Measurements from ENCODE around the gene ITGA7.

ITGA7 gene

DNA sequence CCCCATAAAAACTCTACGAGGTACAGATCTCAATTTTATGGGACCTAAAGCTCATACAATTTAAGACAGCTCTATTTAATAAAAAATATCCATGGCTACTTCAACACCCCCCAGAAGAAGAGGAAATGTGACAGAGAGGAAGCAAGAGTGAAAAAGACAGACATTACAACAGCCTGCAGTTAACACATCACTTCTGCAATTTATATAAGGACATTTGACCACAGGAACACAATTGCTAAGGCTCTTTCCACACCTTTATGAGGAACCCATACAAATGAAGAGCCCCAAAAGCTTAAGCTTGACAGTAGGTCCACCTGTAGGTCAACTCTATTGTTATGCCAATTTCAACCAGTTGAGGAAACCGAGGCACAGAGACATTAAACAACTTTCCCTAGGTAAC, 65.4 kb downstream of the ITGA7 start:
- peaks cover 3% of the 10 kb centered on the region; the same call in 1 of the 2 replicates for H3K4me1 ChIP-seq (ENCODE audit: insufficient read depth, low read length)
- no peak overlapping the region for H3K9ac ChIP-seq (ENCODE audit: low read depth, low read length)
- no peak overlapping the region for H3K4me3 ChIP-seq (ENCODE audit: low read length)
- no peak overlapping the region for H3K27ac ChIP-seq (ENCODE audit: low read length)
- H3K9me3 ChIP-seq (ENCODE audit: insufficient read depth, low read depth, low read length) = no peaks in the 10 kb centered on the region
- H3K36me3 ChIP-seq (ENCODE audit: insufficient read depth, low read depth, low read length) = no peaks in the 10 kb centered on the region
- no peaks in the 10 kb centered on the region; the same call in 1 of the 2 replicates for H3K27me3 ChIP-seq (ENCODE audit: insufficient read depth, low read length)

DNA sequence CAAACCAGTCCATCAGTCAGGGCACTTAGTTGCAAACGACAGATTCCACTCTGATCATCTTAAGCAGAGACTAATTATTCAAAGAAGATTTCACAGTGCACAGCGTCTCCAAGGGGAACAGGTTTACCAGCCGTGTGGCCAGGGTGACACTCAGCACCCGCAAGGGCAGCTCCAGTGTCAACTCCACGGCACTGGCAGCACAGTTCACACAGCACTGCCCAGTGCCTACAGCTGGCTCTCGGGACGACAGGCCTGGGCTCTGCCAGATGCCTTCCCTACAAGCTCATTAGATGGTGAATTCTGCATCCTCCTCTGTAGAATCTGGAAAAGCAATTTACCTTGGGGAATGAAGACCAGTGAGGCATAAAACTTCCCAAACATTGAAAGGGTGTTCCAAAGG, 66.1 kb downstream of the ITGA7 start:
- Histone ChIP-seq H3K27me3 (ENCODE audit: insufficient read depth, low read length) (no peaks in the 10 kb centered on the region; the same call in 1 of the 2 replicates), H3K36me3 (ENCODE audit: insufficient read depth, low read depth, low read length) (no peaks in the 10 kb centered on the region), H3K27ac (ENCODE audit: low read length) (no peak overlapping the region), H3K4me1 (ENCODE audit: insufficient read depth, low read length) (peaks cover 3% of the 10 kb centered on the region; the same call in 1 of the 2 replicates), H3K9me3 (ENCODE audit: insufficient read depth, low read depth, low read length) (no peaks in the 10 kb centered on the region), H3K4me3 (ENCODE audit: low read length) (no peak overlapping the region), H3K9ac (ENCODE audit: low read depth, low read length) (no peak overlapping the region)

DNA sequence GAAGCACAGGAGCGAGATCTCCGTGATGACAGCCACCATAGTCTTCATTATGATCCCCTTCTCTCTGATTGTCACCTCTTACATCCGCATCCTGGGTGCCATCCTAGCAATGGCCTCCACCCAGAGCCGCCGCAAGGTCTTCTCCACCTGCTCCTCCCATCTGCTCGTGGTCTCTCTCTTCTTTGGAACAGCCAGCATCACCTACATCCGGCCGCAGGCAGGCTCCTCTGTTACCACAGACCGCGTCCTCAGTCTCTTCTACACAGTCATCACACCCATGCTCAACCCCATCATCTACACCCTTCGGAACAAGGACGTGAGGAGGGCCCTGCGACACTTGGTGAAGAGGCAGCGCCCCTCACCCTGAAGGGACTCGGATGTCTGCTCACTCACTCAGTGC, 70.2 kb downstream of the ITGA7 start:
- no peaks in the 10 kb centered on the region for H3K4me1 ChIP-seq (ENCODE audit: insufficient read depth, low read length)
- no peak overlapping the region for H3K27ac ChIP-seq (ENCODE audit: low read length)
- no peaks in the 10 kb centered on the region; the same call in 1 of the 2 replicates for H3K27me3 ChIP-seq (ENCODE audit: insufficient read depth, low read length)
- H3K9me3 ChIP-seq (ENCODE audit: insufficient read depth, low read depth, low read length) = no peaks in the 10 kb centered on the region
- H3K9ac ChIP-seq (ENCODE audit: low read depth, low read length) = no peak overlapping the region
- H3K36me3 ChIP-seq (ENCODE audit: insufficient read depth, low read depth, low read length) = no peaks in the 10 kb centered on the region
- no peak overlapping the region for H3K4me3 ChIP-seq (ENCODE audit: low read length)

DNA sequence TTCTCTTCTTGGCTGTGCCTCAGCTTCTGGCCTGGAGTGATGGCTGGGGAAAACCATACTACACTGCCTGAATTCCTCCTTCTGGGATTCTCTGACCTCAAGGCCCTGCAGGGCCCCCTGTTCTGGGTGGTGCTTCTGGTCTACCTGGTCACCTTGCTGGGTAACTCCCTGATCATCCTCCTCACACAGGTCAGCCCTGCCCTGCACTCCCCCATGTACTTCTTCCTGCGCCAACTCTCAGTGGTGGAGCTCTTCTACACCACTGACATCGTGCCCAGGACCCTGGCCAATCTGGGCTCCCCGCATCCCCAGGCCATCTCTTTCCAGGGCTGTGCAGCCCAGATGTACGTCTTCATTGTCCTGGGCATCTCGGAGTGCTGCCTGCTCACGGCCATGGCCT, 70.9 kb downstream of the ITGA7 start, which contains the start of gene OR10P1:
Gene OR10P1 (plus strand): TSS at position 40 of the 400 bp plus-strand sequence. CDS start 0 bp downstream, at position 40.
- Histone ChIP-seq H3K27me3 (ENCODE audit: insufficient read depth, low read length) (no peaks in the 10 kb centered on the region; the same call in 1 of the 2 replicates), H3K27ac (ENCODE audit: low read length) (no peak within 1 kb of the TSS), H3K4me3 (ENCODE audit: low read length) (no peak within 1 kb of the TSS), H3K36me3 (ENCODE audit: insufficient read depth, low read depth, low read length) (no peaks in the 10 kb centered on the region), H3K9ac (ENCODE audit: low read depth, low read length) (no peak within 1 kb of the TSS), H3K9me3 (ENCODE audit: insufficient read depth, low read depth, low read length) (no peaks in the 10 kb centered on the region), H3K4me1 (ENCODE audit: insufficient read depth, low read length) (no peaks in the 10 kb centered on the region)

DNA sequence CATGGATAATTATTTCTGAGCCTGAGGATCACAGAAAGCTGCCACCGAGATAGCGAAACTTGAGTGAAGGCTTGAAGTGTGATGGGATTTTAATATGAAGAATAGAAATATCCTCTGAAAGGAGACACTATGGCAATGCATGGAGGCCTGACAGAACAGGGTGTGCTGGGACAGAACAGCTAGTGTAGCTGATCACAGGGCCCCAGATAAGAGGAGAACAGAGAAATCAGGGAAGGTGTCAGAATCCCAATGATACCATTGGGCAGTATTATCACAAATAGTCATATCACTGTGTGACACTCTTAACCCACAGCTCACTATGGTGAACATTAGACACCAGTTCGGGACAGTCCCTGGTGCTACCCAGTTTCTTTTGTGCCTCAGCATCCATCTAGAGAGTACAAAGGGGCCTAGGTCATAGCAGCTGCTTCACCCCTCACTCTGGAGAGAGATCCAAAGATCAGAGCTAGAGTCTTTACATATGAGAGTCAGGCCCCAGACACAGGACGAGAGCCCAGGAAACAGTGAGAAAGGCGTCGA, 71.5 kb downstream of the ITGA7 start:
- Histone ChIP-seq H3K9me3 (ENCODE audit: insufficient read depth, low read depth, low read length) (no peaks in the 10 kb centered on the region), H3K9ac (ENCODE audit: low read depth, low read length) (no peak overlapping the region), H3K27ac (ENCODE audit: low read length) (no peak overlapping the region), H3K27me3 (ENCODE audit: insufficient read depth, low read length) (no peaks in the 10 kb centered on the region; the same call in 1 of the 2 replicates), H3K36me3 (ENCODE audit: insufficient read depth, low read depth, low read length) (no peaks in the 10 kb centered on the region), H3K4me3 (ENCODE audit: low read length) (no peak overlapping the region), H3K4me1 (ENCODE audit: insufficient read depth, low read length) (no peaks in the 10 kb centered on the region)

Data from iPS-20b (cell line).